Measurements from ENCODE around the gene LMTK3.
"Not testable (repeated sequence)": the region's sequence is repeated elsewhere in the genome, so short reads cannot be mapped to it uniquely, and the experiment has no call there.

The LMTK3 gene

GRCh38 chr19:48507911-48508439 is 3.7 kb downstream of the LMTK3 start:
- DNase-seq: no peak

DNA sequence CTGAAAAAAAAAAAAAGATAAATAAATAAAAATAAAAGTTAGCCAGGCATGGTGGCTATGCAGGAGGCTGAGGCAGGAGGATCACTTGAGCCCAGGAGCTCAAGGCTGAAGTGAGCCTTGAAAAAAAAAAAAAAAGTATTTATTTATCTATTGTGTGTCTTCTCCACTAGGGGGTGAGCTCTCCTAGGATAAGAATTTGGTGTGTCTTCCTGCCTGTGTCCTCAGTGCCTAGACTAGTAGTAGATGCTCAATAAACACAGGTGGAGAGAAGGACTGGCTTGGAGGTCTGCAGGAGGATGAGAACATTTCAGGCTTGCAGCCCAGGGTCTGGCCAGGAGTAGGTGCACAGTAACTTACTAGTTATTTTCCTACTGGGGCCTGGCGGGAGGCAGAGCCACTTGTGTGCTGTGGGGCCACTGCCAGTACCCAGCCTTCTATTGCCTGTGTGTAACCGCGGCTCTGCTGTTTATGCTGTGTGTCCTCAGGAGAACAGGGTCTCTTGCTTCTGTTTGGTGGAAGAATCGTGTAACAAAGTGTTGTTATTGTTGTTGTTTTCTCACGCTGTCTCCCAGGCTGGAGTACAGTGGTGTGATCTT is 5.4 kb downstream of the LMTK3 start:
- peak; percentile 33 for DNase-seq

- DNase-seq: no peak
These were observed 9.2 kb downstream of the LMTK3 start for GRCh38 chr19:48502350-48503018.

GRCh38 chr19:48501494-48502349 is 9.9 kb downstream of the LMTK3 start:
- DNase-seq: peak; percentile 62

- DNase-seq: no peak
These were observed 10.7 kb downstream of the LMTK3 start for GRCh38 chr19:48500830-48501493.

GRCh38 chr19:48499316-48500090 is 12.1 kb downstream of the LMTK3 start:
- DNase-seq: no peak

DNA sequence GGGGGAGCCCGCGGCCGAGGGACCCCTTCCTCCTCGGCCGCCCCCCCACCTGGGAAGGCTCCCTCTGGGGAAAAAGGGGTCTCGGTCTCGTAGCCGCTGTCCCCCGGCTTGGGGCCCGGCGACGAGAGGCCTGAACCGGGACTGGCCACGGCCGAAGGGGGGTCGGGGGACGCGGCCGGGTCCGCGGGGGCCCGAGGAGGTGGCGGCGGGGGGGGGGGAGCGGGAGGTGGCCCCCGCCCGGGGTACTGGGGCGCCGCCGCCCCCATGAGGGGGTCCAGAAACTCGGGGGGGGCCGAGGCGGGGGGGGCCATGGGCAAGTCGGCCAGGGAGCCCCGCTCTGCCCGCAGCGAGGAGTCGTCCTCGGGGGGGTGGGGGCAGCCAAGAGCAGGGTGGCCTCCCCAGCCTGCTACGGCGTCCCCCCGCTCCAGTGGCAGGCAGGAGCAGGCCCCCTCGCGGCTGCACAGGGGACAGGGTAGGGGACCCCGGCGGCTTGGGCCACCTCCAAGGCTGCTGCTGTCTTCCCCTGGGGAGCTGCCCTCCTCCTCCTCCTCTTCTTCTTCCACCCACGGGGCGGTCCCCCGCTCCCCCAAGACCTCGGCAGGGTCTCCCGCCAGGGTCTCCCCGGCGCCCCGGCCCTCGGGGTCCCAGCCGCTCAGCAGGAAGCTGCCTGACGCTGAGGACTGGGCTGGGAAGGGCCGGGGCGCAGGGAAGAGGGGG is 12.9 kb downstream of the LMTK3 start:
- no peak for DNase-seq

- no peak for DNase-seq
These were observed 13.7 kb downstream of the LMTK3 start for GRCh38 chr19:48497728-48498594.

DNA sequence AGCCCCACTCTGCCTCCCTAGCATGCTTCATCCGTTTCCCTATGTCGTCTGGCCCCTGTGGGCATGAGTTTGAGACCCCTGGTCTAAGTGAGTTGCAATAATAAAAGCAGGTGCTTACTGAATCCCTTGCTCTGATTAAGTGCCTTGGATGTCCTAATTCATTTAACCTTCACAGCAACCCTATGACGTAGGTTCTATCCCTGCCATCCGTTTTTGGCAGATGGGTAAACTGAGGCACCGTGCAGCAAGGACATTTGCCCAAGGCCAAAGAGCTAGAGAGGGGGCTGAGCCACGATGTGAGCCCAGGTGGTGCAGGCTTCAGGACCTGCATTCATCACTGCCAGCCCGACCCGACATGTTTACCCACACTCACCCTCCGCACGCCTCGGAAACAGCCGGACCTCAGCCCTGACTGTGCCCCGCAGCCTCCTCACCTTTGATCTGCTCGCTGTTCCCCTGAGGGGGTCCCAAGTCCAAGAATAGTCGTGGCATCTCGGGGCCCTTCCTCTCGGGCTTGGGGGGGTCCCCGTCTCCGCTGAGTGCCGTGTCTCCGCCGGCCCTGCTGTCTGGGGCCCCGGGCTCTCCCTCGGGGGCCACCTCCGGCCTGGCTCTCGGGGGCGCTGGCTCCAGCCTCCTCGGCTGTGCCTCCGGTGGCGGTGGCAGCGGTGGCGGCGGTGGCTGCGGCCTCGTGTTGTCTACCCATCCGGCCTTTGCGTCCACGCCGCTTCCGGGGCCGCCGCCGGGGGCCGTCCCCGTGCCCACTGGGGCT is 14.5 kb downstream of the LMTK3 start:
- no peak for DNase-seq

DNA sequence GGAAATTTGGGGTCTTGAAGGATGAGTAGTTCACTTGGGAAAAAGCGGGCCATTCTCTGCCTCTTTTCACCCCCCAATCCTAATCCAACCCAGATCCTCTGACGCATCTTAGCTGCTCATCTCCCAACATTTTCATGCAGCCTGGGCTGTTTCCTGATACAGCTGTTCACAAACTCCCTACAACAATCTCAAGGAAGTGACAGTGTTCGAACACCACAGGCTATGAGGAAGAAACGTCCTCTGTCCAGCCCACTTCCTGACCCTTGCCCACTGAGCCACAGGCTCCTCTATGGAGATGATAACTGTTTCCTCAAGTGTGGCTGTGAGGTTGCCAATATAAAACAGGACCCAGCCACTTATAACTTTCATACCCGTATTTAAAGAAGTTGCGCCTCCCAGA is 16.2 kb downstream of the LMTK3 start:
- no peak for DNase-seq

DNA sequence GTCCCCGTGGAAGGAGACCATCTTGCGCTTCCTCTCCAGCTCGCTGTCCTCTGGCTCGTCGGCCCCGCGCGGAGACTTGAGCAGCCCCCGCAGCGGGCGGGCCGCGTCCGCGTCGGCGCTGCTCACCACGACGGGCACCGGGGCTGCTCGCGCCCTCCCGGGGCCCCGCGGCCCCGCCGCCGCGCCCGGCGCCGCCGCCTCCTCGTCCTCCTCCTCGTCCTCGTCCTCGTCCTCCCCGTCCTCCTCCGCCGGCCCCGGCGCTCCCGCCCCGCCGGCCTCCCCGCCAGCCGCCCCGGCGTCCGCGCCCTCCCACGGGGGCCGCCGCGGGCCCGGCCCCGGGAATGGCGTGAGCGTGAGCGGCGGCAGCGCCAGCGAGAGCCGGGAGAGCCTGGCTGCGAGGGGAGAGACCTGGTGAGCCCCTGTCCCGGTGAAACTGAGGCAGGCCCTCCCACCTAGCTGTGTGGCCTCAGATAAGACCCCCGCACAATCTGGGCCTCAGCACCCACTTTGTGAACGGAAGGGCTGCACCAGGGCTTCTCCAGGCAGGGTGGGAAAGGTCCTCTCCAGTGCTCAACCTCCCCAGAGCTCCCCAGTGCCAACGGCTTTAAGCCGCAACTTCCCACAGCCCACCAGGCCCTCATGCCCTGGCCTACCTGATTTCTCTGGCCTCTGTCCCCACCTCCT is 17.8 kb downstream of the LMTK3 start:
- DNase-seq: no peak

DNA sequence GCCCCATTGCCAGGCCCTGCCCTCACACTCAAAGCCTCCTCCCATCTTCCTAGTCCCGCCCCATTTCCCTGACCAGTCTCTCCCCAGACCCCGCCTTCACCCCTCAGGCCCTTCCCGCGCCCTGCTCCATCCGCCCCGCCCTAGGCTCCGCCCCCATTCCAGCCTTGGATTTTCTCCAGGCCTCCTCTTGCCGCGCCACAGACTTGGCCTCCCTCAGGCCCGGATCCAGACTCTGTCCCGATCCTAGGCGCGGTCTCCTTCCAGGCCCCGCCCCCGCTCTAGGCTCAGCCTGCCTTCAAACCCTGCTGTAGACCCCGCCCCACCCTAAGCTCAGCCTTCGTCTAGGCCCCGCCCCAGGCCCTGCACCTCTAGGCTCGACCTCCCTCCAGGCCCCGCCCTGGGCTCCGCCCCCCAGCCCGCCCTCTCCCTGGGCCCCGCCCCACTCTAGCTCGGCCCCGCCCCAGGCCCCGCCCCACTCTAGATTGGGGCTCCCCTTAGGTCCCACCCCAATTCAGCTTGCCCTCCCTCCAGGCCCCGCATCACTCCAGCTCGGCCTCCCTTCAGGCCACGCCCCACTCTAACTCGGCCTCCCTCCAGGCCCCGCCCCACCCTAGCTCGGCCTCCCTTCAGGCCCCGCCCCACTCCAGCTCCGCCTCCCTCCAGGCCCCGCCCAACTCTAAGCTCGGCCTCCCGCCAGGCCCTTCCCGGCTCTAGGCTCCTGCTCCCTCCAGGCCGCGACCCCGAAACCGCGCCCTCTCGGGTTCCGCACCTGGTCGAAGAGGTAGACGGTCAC is 18.5 kb downstream of the LMTK3 start:
- DNase-seq: peak; percentile 67

DNA sequence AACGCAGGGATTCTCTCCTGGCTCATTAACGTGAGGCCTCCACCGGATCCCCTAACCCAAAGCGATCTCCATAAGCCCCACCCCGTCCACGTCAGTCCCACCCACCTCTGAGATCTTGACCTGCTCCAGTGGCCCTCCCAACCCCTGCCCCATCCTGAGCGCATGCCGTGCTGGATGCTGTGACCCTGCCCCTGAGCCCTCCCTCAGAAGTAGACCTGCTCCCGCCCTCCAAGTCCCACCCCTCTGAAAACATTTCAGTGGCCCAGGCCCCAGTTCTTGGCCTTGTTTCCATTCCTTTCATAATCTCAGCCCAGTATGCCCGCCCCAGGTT is 19.9 kb downstream of the LMTK3 start:
- DNase-seq: no peak

GRCh38 chr19:48490981-48491792 is 20.4 kb downstream of the LMTK3 start:
- DNase-seq: no peak

DNA sequence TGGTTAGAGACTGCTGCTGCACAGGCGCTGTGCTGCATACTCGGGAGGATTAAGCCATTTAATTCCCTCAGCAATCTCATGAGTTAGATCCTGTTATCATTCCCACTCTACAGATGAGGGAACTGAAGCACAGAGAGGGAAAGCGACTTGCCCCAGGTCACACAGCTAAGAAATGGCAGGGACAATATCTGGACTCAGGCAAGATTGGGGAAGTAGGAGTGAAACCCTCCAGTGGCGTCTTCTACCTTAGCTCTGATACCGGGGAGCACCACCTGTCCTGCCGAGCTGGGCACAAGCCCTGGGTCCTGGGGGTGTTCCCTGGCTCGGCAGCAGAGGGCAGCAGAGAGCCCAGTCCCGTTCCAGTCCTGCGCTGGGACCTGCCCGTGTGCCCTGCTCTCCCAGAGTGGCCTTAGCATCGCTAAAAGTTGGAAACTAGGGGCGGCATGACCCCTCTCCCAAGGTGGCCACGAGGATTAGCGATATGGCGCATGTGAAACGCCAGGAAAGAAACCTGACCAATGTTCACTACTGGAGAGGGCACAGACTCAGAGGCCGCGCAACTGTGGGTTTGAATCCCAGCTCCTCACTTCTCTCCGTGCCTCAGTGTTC is 21.9 kb downstream of the LMTK3 start:
- DNase-seq: no peak

- DNase-seq: not testable (repeated sequence)
These were observed 23.2 kb downstream of the LMTK3 start for GRCh38 chr19:48488478-48488877.

GRCh38 chr19:48487948-48488347 is 23.7 kb downstream of the LMTK3 start:
- no peak for DNase-seq

All from SIG-M5 (cell line).